Measurements from ENCODE around the gene RMND5B.

DNA sequence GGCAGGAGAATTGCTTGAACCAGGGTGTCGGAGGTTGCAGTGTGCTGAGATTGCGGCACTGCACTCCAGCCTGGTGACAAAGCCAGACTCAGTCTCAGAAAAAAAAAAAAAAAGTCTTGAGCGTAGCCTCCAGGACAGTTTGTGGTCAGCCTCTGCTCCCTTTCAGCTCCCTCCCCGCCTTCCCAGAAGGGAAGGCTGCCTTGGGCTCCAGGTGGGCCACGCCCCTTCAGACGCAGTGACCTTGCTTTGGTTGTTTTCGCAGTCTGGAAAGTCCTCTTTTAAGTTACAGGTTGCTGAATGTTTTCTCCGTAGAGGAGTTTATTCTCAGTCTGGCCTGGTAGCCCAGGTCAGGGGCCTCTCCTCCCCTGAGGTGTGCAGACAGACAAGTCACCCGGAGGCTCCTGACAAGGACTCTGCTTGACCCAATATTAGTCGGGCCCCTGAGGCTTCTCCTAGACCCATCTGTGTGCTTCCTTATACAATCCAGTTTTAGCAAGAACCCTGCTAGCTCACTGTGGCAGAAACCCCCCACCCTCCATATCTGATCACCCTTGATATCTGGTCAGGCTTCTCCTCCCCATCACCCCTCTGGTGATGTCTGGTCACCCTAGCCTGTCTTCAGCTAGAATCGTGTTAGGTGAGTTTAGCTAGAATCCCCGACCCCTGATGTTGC, 49.1 kb upstream of the RMND5B start:
- TF ChIP-seq, protein P1, sequence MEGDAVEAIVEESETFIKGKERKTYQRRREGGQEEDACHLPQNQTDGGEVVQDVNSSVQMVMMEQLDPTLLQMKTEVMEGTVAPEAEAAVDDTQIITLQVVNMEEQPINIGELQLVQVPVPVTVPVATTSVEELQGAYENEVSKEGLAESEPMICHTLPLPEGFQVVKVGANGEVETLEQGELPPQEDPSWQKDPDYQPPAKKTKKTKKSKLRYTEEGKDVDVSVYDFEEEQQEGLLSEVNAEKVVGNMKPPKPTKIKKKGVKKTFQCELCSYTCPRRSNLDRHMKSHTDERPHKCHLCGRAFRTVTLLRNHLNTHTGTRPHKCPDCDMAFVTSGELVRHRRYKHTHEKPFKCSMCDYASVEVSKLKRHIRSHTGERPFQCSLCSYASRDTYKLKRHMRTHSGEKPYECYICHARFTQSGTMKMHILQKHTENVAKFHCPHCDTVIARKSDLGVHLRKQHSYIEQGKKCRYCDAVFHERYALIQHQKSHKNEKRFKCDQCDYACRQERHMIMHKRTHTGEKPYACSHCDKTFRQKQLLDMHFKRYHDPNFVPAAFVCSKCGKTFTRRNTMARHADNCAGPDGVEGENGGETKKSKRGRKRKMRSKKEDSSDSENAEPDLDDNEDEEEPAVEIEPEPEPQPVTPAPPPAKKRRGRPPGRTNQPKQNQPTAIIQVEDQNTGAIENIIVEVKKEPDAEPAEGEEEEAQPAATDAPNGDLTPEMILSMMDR (IDR thresholded peaks at IDR 0.05): no peak
- no peak for TF ChIP-seq POLR2AphosphoS5 (IDR thresholded peaks at IDR 0.05)
